ENCODE data around the gene CHST15.
"Not testable (repeated sequence)": the region's sequence is repeated elsewhere in the genome, so short reads cannot be mapped to it uniquely, and the experiment has no call there.

The CHST15 gene

GRCh38 chr10:124124769-124125161, 31.4 kb upstream of the CHST15 start:
- DNase-seq = no peak

DNA sequence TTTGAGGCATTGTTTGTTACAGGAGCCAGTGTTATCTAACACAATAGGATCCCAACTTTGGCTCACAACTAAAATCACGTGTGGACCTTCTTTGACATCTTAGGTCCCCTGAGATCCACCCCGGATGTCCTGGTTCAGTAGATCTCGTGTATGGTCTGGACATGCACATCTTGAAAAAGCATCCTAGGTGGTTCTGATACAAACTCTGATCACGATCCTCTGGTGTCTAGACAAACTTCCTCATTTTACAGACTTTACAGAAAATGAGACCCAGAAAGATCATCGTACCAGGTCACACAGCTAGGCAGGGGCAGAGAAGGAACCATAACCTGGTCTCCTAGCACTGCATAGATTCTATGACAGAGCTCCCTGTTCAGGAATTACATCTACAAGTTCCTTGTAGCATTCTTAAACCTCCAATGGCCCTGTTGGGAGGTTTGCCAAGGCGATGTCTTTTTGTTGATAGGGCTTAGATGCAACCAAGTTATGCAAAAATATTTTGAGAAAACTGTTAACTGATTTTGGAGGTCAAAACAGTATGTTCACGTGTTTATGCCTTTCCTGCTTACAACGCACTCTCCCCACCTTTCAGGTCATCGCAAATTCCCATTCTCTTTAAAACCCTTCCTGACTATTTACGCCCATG, 30.8 kb upstream of the CHST15 start:
- no peak for DNase-seq

DNA sequence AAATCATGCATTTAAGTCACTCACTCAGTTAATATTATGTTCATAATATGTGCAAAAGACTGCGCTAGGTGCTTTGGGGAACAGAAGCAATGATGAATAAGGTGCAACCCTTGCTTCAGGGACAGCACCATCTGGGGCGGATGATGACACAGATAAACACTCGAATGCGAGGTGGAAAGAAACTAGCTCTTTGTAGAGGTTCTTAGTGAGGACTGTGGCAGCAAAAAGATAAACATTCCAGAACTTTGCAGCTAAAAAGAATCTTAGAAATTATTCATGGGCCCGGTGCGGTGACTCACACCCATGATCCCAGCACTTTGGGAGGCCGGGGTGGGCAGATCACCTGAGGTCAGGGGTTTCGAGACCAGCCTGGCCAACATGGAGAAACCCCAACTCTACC, 29.8 kb upstream of the CHST15 start:
- DNase-seq = no peak

- DNase-seq = no peak
Measured at GRCh38 chr10:124122211-124122610, 28.8 kb upstream of the CHST15 start.

DNA sequence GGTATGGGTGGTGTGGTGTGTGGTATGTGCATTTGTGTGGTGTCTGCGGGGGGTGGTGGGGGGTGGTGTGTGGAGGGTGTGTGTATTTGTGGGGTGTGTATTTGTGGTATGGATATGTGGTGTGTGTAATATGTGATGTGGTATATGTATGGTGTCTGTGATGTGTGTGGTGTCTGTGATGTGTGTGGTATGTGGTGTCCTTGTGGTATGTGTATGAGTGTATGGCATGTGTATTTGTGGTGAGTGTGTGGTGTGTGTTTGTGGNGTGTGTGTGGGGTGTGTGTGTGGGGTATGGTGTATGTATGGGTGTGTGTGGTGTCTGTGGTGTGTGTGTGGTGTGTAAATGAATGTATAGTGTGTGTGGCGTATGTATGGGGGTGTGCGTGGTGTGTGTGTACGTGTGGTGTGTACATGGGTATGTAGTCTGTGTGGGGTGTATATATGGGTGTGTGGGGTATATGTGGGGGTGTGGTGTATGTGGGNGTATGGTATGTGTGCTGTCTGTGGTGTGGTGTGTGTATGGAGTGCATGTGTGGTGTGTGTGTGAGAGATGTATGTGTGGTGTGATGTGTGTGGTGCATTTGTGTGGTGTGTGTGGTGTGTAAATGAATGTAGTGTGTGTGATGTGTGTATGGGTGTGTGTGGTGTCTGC, 27.1 kb upstream of the CHST15 start:
- no peak for DNase-seq

DNA sequence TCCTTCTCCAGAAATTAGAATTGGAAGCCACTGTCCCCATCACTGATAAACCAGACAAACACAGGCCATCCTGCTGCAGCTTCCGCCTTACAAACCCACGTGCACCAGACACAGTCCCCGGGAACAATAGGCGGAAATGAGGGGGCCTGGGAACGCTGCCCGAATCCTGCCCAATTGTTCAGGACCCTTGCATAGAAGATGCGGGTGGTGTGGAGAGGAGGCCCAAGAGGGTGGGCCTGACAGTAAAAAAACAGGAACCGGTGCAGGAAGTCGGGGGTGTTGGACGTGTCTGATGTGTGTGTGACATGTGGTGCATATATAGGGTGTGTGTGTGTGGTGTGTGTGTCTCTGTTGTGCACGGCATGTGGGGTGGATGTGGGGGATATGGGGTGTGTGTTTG, 26.5 kb upstream of the CHST15 start:
- DNase-seq = peak in 1 of 51 donors; percentile 4

- DNase-seq = no peak
Measured at GRCh38 chr10:124119216-124119615, 25.8 kb upstream of the CHST15 start.

GRCh38 chr10:124117833-124118232, 24.4 kb upstream of the CHST15 start:
- DNase-seq = no peak

DNA sequence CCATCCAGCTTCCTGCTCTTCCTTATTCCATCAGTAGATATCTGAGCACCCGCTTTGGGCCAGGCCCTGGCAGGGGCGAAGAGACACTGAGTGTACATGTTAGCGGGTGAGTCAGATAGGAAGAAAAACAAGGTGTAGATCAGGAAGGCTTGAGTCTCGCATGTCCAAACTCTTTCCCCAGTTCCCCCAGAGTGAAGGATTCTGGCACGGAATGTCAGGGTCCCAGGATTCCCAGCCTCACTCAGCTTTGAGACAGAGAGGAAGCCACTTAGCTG, 24.1 kb upstream of the CHST15 start:
- no peak for DNase-seq

DNA sequence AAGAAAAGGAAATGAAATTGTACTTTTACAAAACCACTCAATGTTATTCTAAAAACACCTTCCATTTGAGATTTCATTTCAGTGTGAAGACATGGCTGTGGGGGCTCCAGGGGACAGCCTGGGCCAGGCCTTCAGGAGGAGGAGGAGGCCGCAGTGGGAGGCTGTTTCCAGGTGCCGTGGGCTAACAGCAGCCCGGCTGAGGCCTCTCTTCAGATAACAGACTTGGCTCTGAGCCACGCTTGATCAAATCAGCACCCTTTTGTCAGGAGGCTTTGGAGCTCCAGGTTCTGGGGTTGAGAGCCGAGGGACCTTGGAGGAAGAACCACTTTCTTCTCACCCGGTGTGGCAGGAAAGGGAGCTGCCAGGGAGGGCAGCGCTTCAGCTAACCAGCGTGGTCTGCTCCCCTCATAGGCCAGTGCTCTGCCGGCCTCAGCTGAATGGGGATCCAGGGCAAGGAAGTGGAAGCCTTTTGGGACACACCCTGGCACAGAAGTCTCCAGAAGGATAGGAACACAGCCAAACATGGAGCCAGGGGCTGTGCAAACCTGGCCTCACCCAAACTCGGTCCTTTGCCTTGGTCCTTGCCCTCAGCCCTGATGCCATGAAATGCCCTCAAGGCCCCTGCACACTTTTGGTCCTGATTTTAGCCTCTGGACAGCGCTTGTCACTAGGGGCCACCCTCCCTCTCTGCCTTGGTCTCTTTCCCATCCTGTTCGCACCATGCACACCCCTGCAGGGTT, 23.5 kb upstream of the CHST15 start:
- DNase-seq = no peak

DNA sequence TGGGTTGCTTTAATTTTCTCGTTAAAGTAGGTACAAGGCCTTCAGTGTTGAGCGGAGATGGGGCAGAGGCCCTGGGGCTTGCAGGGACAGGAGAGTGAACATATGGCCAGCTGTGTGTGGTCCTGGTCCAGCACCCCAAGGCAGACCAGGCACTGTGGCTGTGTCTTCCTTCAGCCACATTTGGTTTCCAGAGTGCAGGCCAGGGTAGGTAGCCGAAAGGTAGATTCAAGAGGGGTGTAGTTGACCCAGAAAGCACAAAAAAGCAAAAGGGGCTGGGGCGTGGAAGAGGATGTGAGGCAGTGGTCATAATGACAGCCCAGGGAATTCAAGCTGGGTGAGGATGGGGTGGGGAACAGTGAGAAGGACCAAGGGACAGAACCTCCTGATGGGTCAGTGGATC, 21.3 kb upstream of the CHST15 start:
- no peak for DNase-seq

DNA sequence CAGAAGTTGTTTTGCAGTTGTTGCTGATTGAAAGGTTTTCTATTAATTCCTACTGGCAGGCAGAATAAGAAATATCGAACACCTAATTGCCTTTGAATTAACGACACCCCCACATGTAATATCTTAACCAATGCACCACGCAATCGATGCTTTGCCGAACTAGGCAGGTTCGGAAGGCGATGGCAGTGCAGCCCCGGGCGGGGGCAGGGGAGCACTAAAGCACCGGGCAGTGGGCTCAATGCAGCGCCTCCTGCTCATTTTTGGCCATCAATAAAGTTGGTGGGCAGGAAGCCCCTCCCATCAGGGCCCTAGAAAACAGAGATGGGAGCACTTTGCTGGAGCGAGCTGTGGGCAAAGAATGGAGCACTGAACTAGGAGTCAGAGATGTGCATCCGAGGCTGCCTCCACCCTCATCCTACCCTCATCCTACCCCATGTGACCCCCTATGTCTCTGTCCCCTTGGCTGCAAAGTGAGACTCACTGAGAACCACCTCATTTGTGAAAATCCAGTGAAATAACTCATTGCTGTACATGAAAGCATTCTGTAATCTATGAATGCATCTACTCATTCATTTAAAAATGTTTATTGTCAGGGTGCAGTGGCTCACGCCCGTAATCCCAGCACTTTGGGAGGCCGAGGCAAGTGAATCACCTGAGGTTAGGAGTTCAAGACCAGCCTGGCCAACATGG, 19.6 kb upstream of the CHST15 start:
- no peak for DNase-seq

DNA sequence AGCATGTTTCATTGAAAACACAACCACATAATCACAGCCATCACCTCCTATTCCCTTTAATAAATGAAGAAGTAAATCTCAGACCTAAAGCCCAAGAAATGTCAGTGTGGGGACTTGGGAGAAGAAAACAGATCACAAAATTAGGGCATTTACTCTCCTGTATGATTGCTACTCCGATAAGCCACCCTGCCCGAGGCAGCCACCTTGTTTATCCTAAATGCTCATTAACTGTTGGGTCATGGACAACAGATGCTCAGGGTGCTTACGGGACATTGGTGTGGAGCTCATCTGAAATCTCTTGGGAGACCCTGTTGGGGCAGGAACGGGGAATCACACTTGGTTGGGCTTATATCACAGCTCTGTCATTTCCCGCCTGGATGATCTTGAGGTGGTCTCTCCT, 17.5 kb upstream of the CHST15 start:
- DNase-seq = no peak

- DNase-seq = no peak
Measured at GRCh38 chr10:124109261-124109660, 15.9 kb upstream of the CHST15 start.

DNA sequence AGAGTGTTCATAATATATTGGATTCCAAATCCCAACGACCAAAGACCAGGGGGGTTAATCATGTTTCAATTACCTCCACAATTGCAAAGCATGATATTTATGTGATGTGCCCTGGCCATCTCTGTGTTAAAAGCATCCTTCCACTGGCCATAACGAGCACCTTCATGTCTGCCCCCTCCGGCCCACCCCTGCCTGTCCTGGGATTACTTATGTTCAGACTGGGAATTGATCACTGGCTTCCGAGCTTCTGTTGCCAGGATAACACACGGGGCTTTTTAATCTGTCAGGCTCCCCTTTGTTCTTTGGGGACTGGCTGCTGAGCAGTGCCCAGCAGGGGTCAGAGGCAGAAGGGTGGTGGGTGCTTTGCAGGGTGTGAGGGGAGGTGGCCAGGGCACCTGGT, 13.7 kb upstream of the CHST15 start:
- DNase-seq = no peak

DNA sequence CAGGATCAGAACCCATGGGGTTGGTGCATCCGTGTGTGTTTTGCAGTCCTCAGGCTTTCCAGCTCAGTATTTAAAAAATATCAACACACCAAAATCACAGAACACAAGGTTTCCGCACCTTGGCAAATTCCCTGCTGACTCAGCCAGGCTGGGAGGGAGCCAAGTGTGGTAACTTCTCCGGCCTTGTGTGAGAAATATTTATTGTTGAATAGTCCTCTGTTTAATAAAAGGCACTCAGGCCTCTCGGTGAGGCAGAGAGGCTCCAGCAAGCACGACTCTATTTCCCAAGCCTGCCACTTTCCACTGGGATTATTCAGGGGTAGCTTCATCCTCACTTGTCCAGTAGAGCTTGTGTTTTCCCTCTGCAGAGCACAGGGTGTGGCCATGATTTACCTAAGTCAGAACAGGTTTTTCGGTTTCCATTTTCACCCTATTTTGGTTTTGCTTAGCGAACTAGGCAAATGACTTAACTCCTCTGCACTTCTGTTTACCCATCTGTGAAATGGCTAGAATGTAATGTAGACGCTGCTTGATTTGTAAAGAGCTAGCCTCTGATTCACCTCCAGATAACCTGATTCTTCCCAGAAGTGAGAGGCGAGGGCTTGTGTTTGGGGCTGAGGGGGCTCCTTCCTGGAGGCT, 13.0 kb upstream of the CHST15 start:
- DNase-seq = peak in 20 of 51 donors; percentile 4 to 68 (median 40)

- DNase-seq = no peak
Measured at GRCh38 chr10:124105594-124105993, 12.2 kb upstream of the CHST15 start.

- no peak for DNase-seq
Measured at GRCh38 chr10:124105045-124105444, 11.6 kb upstream of the CHST15 start.

- DNase-seq = no peak
Measured at GRCh38 chr10:124104011-124104627, 10.7 kb upstream of the CHST15 start.

- no peak for DNase-seq
Measured at GRCh38 chr10:124101351-124101750, 8.0 kb upstream of the CHST15 start.

DNA sequence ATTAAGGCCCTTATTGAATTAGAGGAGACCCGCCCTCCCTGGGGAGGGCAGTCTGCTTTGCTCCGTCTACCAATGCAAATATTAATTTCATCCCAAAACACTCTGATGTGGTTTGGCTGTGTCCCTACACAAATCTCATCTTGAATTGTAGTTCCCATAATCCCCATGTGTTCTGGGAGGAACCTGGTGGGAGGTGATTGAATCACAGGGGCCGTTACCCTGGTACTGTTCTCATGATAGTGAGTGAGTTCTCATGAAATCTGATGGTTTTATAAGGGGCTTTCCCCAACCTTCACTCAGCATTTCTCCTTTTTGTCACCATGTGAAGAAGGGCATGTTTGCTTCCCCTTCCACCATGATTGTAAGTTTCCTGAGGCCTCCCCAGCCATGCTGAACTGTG, 7.3 kb upstream of the CHST15 start:
- not testable (repeated sequence) for DNase-seq

- DNase-seq = no peak
Measured at GRCh38 chr10:124100124-124100523, 6.7 kb upstream of the CHST15 start.
